ENCODE measurements around the gene PHOSPHO1.
"Not testable (repeated sequence)": the region's sequence is repeated elsewhere in the genome, so short reads cannot be mapped to it uniquely, and the experiment has no call there.

PHOSPHO1 gene

GRCh38 chr17:49230636-49231562 is at the start of gene PHOSPHO1:
TSS of gene PHOSPHO1 (minus strand) at chr17:49230787. CDS start at chr17:49226691, 4,096 bp downstream.
- in situ Hi-C loops (cut with HindIII; ENCODE audit: low sequenced_read_pairs): no loop called here

- in situ Hi-C loops (cut with HindIII; ENCODE audit: low sequenced_read_pairs): no loop called here
These were observed 49.5 kb upstream of the PHOSPHO1 start for GRCh38 chr17:49280061-49280460.

- in situ Hi-C loops (cut with HindIII; ENCODE audit: low sequenced_read_pairs): not testable (repeated sequence)
These were observed 48.9 kb upstream of the PHOSPHO1 start for GRCh38 chr17:49279263-49280015.

GRCh38 chr17:49278076-49278475 is 47.5 kb upstream of the PHOSPHO1 start:
- in situ Hi-C loops (cut with HindIII; ENCODE audit: low sequenced_read_pairs): no loop called here

- in situ Hi-C loops (cut with HindIII; ENCODE audit: low sequenced_read_pairs): no loop called here
These were observed 47.1 kb upstream of the PHOSPHO1 start for GRCh38 chr17:49277638-49278037.

- in situ Hi-C loops (cut with HindIII; ENCODE audit: low sequenced_read_pairs): not testable (repeated sequence)
These were observed 45.4 kb upstream of the PHOSPHO1 start for GRCh38 chr17:49275981-49276380.

GRCh38 chr17:49269356-49269755 is 38.8 kb upstream of the PHOSPHO1 start:
- in situ Hi-C loops (cut with HindIII; ENCODE audit: low sequenced_read_pairs): no loop called here

- in situ Hi-C loops (cut with HindIII; ENCODE audit: low sequenced_read_pairs): no loop called here
These were observed 37.3 kb upstream of the PHOSPHO1 start for GRCh38 chr17:49267912-49268311.

GRCh38 chr17:49266233-49266632 is 35.6 kb upstream of the PHOSPHO1 start:
- in situ Hi-C loops (cut with HindIII; ENCODE audit: low sequenced_read_pairs): no loop called here

- in situ Hi-C loops (cut with HindIII; ENCODE audit: low sequenced_read_pairs): not testable (repeated sequence)
These were observed 31.0 kb upstream of the PHOSPHO1 start for GRCh38 chr17:49261540-49261939.

GRCh38 chr17:49260817-49261291 is 30.3 kb upstream of the PHOSPHO1 start:
- in situ Hi-C loops (cut with HindIII; ENCODE audit: low sequenced_read_pairs): no loop called here

- in situ Hi-C loops (cut with HindIII; ENCODE audit: low sequenced_read_pairs): no loop called here
These were observed 29.6 kb upstream of the PHOSPHO1 start for GRCh38 chr17:49260011-49260816.

- in situ Hi-C loops (cut with HindIII; ENCODE audit: low sequenced_read_pairs): no loop called here
These were observed 29.1 kb upstream of the PHOSPHO1 start for GRCh38 chr17:49259663-49260010.

GRCh38 chr17:49258394-49258793 is 27.8 kb upstream of the PHOSPHO1 start:
- in situ Hi-C loops (cut with HindIII; ENCODE audit: low sequenced_read_pairs): no loop called here

- in situ Hi-C loops (cut with HindIII; ENCODE audit: low sequenced_read_pairs): no loop called here
These were observed 24.5 kb upstream of the PHOSPHO1 start for GRCh38 chr17:49255125-49255524.

- in situ Hi-C loops (cut with HindIII; ENCODE audit: low sequenced_read_pairs): no loop called here
These were observed 23.5 kb upstream of the PHOSPHO1 start for GRCh38 chr17:49254066-49254465.

- in situ Hi-C loops (cut with HindIII; ENCODE audit: low sequenced_read_pairs): no loop called here
These were observed 21.6 kb upstream of the PHOSPHO1 start for GRCh38 chr17:49252148-49252695.

- in situ Hi-C loops (cut with HindIII; ENCODE audit: low sequenced_read_pairs): no loop called here
These were observed 19.4 kb upstream of the PHOSPHO1 start for GRCh38 chr17:49249890-49250522.

- in situ Hi-C loops (cut with HindIII; ENCODE audit: low sequenced_read_pairs): no loop called here
These were observed 18.8 kb upstream of the PHOSPHO1 start for GRCh38 chr17:49249292-49249794.

- in situ Hi-C loops (cut with HindIII; ENCODE audit: low sequenced_read_pairs): no loop called here
These were observed 17.4 kb upstream of the PHOSPHO1 start for GRCh38 chr17:49247944-49248343.
